NCI-H1436 (cell line): ENCODE measurements around the gene NECAB3.
A peak's percentile ranks its signal among the peaks of the same experiment; 100 is the strongest.

Experiments used
- DNase-seq: peaks from one replicate; lab custom pipeline; 2025; lab: John Stamatoyannopoulos, UW

NECAB3 gene

GRCh38 chr20:33696448-33696847 lies 22.2 kb upstream of the NECAB3 start:
- DNase-seq: no peak

GRCh38 chr20:33694639-33695012 lies 20.4 kb upstream of the NECAB3 start:
- no peak for DNase-seq

- no peak for DNase-seq
Measured at GRCh38 chr20:33693741-33694638, 19.8 kb upstream of the NECAB3 start.

DNA sequence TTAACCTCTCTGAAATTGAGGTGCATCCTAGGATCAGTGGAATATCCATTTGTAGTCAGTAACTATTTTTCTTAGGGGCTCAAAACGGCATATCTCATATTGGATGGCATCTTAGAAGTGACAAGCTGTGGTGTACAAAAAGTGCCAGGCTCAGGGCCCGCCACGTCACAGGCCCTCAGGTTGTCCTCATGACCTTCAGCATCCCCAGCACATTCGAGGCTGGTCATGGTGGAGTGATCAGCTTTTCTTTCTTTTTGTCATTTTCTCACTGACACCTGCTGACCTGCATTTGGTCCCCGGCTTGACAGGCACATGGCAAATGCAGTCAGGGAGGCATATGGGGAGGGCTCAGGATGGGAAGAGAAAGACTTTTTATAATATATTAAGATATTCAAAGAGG lies 19.1 kb upstream of the NECAB3 start:
- DNase-seq: no peak

DNA sequence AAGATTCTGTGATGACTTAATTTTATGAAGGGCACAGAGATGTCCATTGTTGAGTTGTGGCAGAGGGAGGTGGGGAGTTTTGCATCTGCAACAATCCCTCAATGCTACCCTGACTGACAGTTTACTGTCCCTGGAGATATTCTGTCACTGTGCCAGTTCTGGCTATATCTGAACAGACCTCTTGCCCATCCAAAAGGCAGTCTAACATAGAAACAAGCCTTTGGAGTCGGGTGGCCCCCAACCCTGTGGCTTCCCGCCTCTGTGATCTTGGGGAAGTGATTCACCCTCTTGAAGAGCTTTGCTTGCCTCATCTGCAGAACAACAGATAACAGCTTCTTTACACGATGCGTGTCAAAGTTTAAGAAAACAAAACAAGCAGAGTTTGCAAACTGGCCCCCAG lies 15.7 kb upstream of the NECAB3 start:
- DNase-seq: no peak

- no peak for DNase-seq
Measured at GRCh38 chr20:33689493-33689892, 15.3 kb upstream of the NECAB3 start.

DNA sequence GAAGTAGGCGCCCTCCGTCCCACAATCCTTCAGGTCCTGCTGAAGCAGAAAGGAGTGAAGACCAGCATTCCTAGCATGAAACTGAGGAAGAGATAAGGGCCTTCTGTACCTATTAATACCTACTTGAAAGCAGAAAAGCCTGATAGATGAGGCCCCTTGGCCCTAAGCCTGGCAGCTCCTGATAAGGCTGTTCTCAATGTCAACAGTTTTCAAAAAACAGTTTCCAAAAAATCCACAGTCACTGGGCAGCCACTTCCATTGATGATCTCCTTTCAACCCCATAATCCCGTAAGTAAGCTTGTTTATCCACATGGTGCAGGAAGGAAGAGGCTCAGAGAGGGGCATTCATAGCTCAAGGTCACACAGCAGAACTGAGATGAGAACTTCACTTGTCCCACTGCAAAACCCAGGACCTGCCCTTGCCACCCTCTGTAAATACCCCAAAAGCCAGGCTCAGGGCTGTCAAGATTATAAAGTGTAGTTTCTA lies 14.8 kb upstream of the NECAB3 start:
- no peak for DNase-seq

DNA sequence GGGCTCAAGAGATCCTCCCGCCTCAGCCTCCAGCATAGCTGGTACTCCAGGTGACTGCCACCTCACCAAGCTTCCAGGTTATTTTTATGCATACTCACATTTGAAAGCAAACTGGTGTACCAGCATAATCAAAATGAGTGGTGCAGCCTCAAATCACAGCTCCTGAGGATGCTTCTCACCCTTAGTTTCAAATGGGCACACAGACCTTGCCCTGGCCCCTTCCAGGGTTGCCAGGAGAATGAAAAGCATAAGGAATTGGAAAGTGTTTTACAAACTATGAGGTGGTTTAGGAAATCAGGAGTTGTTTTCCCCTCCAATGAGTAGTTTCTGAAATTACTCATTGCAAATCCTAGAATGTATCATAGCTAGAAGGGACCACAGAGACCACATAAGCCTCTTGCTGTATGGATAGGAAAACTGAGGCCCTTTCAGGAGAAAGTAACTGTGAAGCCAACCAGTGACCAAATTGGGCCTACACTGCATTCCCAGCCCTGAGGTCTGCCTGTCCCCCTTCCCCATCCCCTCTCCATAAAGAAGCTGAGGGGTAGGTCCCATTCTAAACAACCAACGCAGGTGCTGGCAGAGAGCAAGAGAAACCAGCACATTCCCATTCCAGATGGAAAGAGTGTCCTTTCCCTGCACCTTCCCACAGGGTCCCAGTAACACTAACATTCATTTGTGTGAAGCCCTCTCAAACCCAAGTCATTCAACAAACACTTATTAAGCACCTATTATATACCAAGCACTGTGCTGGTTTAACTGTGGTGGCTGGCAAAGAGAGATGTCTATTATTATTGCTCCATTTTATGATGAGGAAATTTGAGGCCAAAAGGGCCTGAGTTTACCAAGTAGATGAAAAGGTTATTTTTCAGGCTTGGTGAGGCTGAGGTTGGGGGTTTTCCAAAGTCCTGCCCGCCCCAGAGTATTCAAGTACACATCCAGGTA lies 14.0 kb upstream of the NECAB3 start:
- DNase-seq: no peak

GRCh38 chr20:33687370-33687915 lies 13.2 kb upstream of the NECAB3 start:
- DNase-seq: no peak

DNA sequence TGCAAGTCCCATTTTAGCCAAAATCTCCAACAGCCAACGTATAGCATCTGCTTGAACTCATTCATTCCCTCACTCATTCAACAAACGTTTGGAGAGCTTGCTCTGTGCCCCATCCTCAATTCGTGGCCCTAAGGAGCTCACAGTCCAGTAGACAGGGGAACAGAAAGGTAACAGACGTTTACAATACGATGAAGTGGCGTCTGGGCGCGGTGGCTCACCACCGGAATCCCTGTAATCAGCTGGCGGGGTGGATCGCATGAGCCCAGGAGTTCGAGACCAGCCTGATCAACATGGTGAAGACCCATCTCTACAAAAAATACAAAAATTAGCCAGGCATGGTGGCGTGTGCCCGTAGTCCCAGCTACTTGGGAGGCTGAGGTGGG lies 12.7 kb upstream of the NECAB3 start:
- no peak for DNase-seq

DNA sequence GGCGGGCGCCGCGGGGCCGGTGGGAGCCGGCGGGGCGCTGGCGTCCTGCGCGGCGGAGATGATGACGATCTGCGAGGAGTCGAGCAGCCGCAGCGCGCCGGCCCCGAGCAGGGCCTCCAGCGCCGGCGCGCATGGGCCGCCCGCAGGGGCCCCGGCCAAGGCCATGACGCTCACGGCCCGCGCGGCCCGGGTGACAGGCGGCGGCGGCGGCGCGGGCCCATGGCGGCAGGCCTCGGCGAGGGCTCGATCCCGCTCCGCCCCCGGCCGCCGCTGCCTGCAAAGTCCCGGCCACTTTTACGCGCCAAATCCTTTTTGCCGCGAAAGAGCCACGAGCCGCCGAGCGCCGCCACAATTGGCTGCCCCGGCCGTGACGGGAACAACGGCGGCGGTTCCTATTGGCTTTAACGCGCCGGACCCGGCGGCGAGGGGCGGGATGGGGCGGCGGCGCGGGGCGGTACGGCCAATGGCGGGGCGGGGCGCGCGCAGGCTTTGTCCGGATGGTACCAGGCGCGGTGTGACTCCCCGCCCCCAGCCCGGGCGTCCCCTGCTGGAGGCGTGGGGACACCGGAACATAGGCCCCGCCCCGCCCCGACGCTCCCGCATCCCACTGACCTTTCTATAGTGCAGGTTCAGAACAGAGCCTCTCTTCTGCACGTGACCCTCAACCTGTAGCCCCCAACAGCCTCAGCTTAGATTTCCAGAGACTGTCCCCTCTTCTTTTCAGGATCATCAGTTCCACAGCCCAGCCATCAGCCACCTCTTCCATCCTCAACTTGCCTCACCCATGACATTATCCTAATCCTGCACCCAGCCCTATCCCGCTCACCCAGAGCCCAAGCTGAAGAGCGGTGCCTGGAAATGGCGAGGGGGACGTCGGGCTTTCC lies 12.1 kb upstream of the NECAB3 start, which contains the start of gene E2F1:
TSS of gene E2F1 (minus strand) at position 286 of the 884 bp plus-strand sequence. CDS start at position 165, 121 bp downstream.
- peak; percentile 94 for DNase-seq

DNA sequence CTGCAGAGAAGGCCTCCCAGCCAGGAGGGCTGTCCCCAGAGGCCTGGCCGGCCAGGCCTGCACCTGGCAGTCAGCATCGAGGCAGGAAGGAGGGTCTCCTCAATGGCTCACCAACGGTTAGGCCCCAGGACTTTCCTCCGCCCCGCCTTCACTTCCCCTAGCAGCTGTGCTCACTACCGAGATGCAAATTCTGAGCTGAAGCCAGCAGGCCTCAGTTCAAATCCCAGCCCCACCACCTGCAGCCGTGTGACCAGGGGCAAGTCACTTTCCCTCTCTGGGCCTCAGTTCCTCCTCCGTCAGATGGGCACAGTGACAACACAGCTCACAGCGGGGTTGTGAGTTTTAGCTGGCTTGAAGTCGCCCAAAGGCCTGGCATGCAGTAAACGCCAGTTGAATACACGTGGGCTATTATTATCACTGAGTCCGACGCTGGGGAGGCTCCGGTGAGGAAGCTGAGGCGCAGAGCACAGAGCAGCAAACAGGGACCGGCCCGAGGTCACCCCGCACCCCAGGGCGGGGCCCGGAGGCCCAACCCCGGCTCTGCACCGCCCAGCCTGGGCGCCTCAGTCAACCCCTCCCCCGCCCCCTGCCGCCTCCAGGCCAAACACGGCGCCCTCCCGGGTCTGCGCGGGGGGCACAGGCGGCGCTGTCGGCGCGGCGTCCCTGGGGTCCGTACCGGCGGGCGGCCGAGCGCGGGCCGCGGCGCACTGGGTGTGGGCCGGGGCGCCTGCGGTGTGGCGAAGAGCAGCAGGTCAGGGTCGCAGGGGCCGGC lies 11.3 kb upstream of the NECAB3 start:
- DNase-seq: peak; percentile 44

DNA sequence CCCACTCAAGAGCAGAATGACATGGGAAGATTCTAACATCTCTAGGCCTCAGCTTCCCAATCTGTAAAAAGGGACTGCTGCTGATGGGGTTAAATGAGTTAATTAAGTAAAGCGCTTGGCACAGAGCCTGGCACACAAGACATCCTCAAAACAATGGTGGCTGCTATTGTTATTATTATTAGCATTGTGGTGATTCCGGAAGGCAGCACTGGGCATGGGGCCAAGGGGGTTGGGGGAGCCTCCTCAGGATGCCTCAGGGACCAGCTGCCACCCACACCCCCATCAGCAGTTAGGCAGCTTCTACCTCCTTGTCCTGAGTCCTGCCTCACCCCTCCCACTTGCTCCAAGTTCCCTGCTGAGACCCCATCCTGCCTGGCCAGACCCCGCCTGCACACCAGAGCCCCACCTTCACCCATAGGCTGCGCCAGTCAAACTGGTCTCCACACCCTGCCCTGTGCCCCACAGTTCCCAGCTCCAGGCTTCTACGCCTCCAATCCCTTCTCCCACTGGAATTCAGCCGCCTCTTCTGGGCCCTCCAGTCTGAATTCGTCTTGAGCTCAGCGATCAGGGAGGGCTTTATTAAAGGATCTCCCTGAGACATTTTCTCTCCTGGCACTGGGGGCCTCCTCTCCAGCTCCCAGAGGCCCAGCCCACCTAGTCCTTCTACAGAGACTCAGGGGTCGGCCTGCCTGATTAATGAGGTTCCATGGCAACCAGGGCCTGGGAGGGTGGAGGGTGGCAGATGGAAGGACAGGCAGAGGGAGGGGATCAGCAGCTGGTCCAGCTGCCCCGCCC lies 10.5 kb upstream of the NECAB3 start:
- DNase-seq: peak; percentile 73

- DNase-seq: no peak
Measured at GRCh38 chr20:33681728-33682353, 7.6 kb upstream of the NECAB3 start.

DNA sequence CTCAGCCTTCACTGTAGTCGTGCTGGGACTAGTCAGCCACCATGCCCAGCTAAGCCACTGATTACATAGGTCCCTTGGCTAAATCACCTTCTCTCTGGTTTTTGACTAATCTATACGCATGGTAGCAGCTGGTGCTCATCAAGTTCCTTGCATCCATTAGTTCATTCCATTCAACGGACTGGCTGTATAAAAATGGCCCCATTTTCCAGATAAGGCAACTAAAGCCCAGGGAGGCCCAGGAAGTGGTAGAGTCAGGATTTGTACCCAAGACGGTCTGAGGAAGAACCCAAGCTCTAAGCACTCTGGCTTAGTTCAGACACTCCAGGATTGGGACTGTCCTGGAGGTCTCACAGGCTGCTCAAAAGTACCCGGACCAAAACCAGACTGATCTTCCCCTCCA lies 7.1 kb upstream of the NECAB3 start:
- DNase-seq: no peak

DNA sequence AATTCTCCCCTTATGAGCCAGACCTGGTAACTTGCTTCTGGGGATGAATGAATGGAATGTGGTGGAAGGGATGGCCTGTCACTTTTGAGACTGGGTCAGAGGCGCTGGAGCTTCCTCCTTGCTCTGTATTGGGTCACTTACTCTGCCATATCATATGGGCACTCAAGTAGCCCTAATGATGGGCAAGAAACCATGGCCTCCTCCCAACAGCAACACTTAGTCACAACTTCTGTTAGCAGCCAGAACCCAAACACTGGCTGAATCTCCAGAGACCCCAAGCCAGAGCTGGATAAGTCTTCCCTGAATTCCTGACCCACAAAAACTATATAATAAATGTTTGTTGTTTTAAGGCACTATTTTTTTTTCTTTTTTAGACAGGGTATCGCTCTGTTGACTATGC lies 6.5 kb upstream of the NECAB3 start:
- no peak for DNase-seq

DNA sequence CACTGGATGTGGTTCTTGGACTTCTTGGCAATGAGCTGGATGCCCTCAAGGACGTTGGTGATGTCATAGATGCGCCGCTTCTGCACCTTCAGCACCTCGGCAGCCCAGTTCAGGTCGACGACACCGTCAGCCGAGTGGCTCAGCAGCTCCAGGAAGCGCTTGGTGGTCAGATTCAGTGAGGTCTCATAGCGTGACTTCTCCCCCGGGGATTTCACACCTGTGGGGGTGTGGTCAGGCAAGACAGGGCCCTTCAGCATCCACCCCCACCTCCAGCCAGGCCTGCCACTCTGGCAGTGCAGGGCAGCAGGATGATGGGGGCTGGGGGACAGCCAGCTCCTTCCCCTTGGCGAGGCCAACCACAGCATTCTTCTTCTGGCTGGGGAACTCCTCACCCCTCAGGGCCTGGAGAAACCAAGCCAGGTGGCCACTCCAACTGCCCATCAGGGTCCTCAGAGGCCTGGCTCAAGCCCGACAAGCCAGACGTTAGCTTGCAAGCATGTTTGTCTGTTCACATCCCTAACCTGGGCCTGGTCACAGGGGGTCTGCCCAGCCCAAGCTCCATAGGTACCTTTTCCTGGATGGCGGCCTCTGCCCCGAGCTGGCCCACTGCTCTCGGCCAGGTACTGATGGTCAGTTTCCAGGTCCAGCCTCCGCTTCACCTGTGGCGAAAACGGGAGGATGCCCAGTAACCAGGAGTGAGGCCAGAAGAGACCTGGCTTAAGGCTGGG lies 5.7 kb upstream of the NECAB3 start:
- DNase-seq: no peak

DNA sequence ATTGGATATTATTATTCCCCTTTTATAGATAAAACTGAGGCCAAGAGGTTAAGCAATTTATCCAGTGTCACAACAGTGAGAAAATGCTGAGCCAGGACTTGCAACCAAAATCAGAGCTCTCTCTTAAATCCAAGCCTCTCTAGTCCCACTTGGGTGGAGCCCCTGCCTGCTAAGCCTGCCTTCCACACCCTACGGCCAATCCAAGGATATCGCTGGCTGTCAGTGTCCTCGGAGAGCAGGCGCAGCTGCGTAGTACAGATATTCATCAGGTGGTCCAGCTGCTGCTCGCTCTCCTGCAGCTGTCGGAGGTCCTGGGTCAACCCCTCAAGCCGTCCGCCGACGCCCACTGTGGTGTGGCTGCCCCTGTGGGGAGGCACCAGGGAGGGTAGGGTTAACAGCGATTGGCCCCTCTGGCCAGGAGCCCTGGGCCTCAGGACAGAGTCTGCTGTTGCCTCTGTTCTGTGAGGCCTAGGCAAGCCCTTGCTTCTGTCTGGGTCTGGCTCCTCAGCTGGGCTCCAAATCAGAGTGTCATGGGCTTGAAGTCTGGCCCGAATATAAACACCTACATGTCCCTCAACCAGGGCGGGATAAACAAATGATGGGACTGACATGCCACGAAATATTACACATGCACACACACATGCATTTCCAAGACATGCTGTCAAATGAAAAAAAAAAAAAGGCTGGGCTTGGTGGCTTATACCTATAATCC lies 3.9 kb upstream of the NECAB3 start:
- no peak for DNase-seq
